Activated T-cell treated with anti-CD3 and anti-CD28 coated beads for 4 hours (primary cell): ENCODE data around the gene PRDM1.

ENCODE experiments used
- DNase-seq: peaks from one replicate; pipeline ENCODE4 v3.0.0-alpha.2; 2020

PRDM1 gene

DNA sequence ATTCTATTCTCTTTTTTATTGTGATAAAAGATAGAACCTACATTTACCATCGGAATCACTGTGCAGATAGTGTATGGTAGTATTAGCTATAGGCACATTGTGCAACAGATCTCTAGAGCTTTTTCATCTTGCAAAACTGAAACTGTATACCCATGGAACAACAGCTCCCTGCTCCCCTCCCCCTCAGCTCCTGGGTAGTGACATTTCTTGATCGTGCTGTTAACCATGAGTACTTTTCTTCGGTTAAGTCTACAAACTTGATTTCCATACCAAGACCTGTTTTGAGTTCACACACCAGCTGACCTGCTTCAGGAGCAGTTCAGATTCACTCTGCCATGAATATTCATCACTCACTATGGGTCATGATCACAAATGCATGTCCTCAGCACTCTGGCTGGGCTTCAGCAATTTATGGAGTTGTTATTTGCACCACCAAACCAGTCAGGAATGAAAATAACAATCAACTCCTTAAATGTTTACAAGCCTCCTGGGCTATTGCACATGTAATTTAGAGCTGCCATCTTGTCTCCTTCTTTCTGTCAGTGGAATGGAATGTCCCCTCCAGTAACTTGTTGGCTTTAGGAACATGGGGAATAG, 32.8 kb downstream of the PRDM1 start:
- DNase-seq, result no peak

DNA sequence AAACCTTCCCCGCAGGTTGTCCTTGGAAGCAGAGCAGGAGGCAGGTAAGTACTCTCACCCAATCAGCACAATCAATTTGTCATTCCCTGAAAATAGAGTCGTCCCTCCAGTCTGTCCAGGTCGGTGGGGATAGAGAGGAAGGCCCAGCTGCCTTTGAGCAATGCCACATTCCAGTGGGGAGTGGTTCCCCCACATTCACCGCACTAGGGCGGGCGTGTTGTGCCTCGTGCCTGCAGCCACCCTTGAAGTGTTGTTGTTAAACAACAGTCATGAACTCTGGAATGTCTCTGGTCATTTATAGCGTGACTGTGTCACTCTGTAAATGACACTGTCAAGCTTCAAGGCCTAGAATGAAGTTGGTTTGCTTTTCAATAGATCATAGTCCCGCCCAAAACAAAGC, 33.4 kb downstream of the PRDM1 start:
- DNase-seq, result no peak

DNA sequence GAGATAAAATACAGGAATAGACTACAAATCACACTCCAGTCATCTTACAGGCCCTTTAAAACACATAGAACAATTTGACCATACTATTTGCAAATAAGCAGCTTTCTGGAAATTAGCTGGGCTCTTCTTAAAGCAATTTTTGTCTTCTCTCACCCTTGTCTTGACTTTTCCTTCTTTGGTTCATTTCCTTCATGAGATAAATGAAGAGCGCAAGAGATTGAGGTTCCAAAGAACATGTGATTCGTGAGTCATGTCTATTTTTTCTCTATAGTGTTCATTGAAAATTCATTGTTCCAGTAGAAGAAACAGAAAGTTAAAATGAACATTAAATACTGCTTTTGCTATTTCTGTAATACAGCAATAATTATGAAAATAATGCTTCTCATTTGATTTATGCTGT, 33.9 kb downstream of the PRDM1 start:
- no peak for DNase-seq

DNA sequence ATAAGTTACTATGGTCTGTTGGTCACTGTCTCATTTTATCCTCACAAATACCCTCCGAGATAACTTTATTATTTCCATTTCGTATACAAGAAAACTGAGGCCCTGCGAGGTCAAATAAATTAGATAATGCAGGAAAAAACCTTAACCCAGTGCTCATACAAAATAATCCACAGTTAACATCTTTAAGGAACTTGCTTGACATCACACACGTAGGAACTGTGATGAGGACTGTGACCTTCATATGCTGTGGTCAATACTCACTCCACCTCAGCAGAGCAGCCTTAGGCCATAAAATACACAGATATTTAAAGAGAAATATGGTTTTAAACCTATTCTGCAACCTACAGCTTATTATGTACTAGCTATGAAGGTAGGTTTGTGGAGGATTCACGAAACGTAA, 34.3 kb downstream of the PRDM1 start:
- DNase-seq, result no peak

DNA sequence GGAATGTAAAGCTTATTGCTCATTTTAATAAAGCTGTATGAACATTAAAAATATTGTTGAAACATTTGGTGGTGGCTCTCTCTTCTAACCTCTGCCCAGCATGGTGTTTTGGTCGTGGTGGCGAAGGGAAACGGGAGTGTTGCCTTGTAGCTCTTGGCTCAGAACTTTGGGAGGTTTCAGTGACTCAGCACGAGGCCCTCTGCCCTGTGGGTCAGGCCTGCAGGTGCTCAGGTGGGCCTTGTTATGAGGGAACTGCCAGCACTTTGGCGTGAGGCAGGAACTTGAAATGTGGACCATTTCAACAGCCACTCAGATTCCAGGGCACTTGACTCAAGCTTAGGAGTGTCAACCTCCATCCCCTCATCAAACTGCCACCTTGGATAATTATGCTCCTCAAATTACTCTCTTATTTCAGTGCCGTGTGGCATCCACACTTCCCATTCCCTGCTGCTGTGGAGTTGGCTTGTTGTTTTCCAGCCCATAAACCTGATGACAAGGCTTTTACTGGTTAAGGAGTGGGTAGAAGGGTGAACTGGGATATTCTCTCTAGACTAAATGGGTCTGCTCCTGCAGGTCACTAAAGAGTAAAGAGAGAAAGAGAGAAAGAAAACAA, 36.3 kb downstream of the PRDM1 start:
- no peak for DNase-seq

DNA sequence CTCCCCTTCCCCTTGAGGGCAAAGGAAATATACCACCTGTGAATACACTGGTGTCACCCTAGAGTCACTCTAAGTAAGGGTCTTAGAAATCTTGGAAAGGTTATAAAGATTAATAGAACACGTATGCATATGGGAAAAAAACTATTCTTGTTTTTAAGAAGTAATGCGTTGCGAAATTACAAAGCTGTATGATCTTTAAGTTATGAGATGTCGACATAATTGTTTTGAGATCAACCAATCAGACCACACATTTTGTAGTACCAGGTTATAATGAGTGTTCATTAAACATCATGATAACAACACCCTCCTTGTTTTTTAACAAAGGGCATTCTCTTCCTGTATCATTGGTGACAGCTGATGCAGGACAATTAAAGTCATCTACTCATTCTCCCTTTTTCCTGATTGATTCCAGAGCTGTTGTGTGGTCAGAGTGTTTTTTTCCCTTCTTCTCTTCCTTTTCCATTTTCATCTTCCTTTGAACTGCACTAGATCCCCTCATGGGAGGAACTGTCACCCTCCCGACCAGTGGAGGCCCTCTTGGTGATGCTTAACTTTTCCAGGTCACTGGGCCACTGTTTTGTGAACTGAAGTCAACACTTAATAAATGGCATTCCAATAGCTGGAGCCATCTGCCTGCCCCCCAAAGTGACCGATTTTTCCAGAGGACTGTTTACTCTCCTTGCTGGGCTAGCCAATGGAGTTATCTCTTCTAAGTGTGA, 37.0 kb downstream of the PRDM1 start:
- no peak for DNase-seq

DNA sequence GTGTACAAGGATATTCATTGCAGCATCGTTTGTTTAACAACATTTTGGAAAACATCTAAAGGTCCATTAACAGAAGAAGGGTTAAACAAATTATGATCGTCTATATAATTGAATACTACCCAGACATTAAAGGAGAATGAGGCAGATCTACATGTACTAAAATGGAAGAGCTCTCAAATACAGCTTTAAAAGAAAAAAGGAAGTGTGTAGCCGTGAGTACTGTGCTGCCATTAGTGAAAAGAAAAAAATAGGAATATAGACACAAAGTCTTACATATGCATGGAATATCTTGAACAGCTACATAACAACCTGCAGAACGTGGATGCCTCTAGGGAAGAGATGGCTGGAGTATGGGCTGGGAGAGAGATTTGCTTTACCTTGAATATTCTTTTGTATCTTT, 37.9 kb downstream of the PRDM1 start:
- no peak for DNase-seq

DNA sequence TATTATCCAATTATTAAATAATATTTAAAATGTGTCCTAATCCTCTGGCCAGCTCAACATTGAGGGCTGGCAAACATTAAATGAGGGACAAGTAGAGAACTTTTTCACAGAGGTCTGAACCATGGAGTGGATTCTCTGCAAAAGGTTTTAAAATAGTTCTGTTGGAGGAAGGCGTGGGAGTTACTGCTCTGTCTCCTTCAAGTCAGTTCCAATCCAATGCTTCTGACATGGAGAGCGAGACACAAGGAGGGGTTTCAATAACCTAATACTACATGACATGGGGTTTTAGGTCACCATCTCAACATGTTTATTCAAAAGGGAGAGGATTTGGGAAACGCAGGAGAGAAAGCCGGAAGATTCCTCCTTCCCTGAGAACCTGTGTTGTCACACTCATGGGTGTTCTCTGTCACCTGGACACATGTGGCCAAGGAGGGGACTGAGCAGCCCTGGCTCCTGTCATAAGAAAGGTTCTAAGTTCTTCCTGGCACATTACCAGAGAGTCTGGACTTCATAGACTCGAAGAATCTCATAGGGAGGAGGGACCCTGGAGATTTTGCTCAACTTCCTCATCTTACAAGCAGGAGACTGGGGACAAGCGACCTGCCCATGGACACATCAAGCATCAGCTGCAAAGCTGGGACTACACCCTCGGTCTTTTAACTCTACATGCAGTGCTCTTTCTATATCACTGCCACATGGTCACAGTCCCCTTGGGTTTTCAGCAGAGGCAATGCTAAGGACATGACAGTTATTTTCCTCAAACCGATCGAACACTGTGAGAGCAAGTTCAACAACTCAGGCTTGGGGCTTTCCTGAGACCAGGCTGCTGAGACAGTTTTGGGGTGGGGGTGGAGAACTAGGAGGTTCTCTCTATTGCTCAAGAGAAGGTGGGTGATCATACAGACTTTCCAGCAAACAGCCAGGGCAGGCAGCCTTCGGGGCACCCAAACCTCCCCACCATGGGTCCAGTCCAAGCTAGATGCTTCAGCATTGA, 38.6 kb downstream of the PRDM1 start:
- no peak for DNase-seq

DNA sequence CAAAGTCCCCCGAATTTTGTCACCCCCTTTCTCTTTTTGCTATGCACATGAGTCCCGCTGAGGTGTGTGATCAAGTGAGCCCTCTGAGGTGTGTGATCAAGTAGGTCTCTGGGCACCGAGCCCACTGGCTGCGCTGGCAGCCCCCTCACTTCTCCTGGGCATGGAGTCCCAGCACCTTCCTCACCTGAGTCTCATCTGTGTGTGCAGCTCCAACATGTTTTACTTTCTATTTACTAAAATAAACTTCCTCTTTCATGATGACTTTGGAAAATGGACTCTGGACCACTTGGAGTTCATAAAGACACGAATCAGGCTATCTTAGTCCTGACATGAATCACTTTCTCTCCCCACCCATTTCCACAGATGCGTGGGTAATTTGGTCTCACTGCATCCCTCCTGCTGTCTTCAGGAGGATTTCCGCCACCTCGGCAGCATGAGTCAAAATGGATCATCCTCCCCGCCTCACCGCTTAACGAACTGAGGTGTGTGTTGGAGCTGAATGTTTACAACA, 39.8 kb downstream of the PRDM1 start:
- no peak for DNase-seq

DNA sequence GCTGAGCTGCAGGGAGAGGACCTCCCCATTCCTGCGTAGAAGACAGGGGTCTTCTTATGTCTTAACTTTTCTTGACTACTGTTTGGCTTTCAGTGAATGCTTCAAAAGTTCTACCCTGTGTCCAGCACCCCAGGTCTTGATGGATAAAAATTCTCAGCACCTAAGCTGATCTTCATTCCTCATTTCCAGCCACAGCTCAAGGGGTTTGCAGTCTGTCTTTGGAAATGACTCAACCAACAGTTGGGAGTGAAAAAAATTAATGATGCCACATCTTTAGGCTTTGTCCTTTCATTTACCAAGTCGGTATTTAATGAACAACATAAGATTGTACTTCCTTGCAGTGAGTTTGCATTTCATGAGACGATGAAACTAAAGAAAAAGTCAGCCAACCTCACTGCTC, 40.3 kb downstream of the PRDM1 start:
- DNase-seq, result no peak

DNA sequence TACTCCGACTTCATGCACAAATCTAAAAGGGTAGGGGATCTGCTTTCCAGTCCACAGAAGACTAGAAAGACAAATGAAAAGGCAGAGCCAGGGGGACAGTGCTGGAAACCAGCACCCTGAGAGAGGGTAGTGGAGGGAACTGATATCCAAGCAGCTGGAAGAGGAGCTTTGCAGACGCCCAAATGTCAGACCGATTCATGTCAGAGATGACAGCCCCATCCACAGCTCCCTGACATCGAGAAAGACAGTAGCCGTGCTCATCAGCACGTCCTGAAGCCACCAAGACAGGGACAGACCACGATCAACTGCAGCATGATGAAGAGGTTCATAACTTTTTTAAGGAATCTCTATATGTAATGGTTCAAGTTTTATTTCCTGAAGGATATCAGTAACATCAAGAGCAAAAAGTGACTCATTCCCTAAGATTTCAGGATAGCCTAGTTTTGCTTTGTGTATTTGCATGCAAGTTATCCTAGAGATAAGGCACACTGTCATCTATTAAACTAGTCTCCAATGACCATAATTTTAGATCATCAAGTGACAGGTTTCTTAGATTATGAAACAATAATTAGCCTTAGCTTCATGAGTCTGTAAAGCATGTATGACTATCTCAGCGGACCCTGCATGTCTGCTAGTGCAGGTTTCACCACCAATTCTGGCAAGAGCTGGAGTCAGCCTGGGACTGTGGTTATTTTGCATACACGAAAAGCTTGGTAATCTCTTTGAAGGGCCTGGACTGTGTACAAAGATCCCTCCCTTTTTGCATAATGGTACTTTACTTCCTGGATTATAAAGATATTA, 43.0 kb downstream of the PRDM1 start:
- no peak for DNase-seq

DNA sequence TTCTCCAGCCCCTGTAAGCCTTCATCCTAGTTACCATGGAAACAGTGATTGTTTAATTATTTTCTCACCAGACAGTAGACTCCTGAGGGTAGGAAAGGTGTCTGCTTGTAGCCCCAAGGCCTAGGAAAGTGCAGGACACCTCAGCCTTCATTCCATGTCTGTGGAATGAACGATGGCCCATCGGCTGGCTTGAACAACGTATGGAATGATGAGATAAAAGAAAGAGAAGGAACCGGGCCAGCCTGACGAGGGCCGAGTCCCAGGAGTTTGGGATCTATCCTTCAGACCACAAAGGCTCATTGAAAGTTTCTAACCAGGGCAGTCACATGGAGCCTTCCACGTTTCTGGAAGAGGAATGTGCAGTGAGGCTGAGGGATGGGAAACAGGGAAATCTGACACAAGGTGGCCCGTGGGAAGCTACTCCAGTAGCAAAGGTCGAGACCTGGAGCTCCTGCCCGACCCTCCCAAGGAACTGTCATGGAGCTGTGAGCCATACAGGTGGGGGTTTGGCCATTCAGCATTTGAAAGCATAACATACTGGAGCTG, 46.1 kb downstream of the PRDM1 start:
- DNase-seq, result no peak

DNA sequence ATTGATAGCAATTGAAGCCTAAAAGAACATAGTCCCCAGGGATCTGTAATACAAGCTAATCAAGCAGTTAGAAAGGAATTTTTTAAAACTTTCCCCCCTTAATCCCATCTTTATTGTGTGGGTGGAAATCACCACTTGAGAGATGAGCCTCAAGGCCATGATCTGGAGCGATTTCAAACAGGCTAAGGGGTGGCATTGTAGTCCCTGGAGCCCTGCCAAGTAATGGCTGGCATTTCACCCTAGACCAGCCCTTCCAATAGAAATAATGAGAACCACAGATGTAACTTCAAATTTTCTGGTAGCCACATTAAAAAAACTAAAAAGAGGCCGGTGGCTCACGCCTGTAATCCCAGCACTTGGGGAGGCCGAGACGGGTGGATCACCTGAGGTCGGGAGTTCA, 46.9 kb downstream of the PRDM1 start:
- DNase-seq, result no peak

DNA sequence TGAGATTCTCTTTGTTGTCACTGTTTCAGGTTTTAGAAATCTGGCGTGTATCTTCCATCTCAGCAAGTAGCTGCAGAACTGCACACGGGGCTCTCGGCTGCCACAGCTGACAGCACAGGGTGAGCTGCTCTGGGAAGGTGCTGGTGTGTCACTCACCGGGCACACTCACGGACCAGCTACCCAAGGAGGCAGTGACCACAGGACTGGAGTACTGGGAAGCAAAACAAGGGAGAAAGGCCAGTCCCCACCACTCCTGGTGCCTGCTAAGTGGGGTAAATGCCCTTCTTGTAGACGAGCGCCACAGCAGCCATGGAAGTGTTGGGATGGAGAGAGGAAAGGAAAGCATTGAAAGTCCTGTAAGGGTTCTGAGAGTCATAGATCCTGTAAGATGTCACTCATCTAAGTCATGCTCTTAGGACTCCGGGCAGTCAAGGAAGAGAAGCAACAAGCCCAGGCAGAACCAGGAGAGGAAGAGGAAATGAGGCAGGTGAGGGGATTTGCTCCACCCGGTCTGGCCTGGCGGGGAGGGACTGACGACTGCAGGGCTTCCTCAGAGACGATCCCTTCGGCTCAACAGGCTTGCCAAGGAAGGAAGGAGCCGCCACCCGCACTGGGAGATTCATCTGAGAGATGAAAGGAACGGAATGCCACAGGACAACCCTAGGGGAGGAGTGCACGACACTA, 48.1 kb downstream of the PRDM1 start:
- no peak for DNase-seq

DNA sequence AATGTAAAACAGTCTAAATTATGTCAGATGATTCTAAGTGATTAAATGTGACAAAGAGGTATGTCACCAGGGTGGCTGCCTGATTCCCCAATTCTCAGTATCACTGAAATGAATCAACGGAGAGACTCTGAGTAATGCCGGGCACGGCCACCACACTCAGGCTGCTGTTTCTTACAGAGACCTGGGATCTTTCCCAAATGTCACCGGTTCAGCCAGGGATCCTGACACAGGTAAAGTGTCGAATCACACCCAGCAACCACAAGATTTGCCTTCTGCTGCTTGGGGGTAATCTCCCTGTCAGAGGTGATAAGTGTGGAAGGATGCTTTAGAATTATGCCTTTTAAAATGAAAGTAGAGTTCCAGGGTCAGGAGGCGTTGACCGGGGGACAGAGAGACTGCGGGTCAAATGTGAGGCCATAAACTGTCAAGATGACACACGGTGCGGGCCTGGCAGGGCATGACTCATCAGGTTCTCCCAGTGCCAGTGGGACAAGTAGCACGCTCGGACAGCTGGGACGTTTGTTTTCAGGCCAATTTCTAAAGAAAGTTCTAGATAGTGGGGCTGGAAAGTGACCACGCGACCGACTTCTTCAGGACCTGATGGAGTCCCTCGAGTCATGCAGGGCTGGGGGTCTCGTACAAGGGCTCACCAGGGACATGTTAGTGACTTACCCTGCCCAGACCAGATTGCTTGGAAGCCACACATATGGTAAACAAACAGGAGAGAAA, 48.9 kb downstream of the PRDM1 start:
- no peak for DNase-seq

DNA sequence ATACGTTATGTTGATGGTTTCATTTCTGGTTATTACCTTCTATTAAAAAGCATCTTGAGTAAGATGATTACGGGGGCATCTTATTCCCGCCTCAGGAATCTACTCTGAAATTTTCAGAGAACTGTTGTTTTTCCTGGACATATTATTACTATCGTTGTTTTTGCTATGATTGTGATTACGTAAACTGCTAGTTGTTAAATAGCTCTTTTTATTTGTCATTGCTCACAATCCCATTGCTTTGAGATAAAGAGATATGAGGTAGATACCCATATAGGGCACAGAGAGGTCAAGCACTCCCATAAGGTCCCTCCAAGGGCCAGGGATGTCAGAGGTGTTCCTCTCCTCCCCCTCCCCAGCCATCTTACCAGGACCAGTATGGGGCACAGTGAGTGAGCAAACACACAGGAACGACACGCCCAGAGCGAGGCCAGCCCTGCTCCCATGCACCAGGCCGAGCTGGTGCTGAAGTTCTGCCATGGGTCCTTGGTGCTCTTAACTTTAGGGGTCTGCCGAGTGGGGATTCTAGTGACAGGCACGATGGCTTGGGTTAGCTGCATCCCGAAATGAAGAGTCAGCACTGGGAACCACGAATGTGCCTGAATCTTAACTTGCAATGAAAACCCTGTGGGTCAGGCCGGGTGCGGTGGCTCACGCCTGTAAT, 49.9 kb downstream of the PRDM1 start:
- DNase-seq, result no peak

DNA sequence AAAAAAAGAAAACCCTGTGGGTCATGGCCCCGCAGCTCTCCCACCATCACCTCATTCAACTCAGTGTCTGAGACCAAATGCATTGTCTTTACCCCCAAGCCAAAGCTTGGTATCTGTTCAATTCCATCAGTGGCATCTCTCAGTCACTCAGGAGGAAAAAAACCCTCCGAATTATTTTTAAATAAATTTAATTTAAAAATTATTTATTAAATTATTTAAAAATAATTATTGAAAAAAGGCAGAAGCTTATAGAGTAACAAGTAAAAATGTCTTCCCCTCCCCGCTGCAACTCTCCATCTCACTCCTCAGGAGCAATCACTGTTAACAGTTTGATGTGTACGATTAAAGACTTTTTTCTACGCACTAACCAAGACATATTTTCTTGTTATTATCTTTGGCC, 50.7 kb downstream of the PRDM1 start:
- DNase-seq, result no peak

DNA sequence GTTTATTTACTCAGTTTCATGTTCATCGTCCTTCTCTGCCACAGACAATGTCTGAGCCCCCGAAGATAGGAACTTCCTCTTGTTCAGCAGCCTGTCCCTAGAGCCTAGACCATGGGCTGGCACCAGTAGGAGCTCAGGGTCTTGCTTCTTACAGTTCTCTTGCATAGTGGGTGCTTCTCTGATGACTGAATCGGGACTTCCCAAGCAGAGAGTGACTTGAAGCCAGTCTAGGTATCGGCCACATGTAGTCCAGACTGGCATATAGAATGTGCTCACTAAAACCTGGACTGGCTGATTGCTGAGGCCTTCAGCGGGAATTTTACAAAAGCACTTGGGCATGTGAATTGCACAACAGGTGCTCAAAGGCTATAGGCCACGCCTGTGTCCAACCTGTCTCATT, 52.0 kb downstream of the PRDM1 start:
- DNase-seq, result no peak

DNA sequence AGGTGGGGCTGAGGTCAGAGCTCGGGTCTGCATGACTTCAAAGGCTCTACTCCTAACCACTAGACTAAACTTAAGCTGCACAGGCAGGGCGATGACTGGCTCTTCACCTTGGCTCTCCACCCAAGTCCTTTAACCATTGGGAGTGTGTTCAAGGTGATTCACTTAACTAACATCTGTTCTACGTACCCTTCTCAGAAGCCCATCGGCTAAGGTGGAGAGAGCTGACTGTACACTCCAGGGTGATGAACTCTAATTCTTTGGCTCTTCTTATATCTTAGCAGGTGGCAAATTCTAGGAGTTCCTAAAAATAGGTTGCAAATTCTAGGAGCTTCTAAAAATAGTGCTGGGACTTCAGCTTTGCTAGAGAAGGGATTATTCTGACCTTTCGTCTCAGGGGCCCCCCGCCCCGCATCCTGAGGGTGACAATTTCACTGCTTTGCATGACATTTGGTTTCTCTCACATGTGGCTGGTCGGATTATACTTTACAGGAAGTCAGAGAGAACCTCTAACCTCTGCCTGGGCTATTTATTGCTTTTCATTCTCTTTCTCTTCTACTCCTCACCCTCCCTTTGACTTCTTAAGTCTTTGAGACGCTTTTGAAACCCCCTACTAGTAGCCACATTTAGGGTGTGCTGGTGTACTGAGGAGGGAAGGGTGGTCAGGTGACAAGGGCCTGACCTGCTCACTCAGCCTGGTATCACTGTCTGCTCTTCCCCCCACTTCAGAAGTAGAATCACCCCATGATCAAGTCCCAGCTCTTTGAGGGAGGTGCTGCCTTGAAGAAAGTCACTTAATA, 55.5 kb downstream of the PRDM1 start:
- peak; percentile 37 for DNase-seq
